HEK293T (cell line): ENCODE data around the gene DSP.

Experiments
- CTCF ChIA-PET: fragments of 350-600 bp; formaldehyde crosslinking; extraction: SDS; loops from one replicate; lab custom pipeline; 2021; ENCODE audit warnings: antibody characterized with exemption, inconsistent platforms; lab: Yijun Ruan, JAX
- POLR2A ChIA-PET: fragments of 350-600 bp; formaldehyde crosslinking; extraction: SDS; loops from one replicate; lab custom pipeline; 2020; ENCODE audit warnings: antibody characterized with exemption, inconsistent platforms; lab: Yijun Ruan, JAX
- DNase-seq: peaks from one replicate; pipeline ENCODE4 v3.0.0; 2012; ENCODE audit warnings: mixed read lengths; ENCODE audit errors: extremely low spot score
- ARNT ChIP-seq: fragments of 450-650 bp; IDR thresholded peaks from 2 replicates; pipeline ENCODE4 v1.6.1; 2017; ENCODE audit warnings: mild to moderate bottlenecking
- BHLHE40 ChIP-seq: fragments of 450-650 bp; IDR thresholded peaks from 2 replicates; pipeline ENCODE4 v1.6.1; 2016; ENCODE audit warnings: mild to moderate bottlenecking, moderate library complexity, borderline replicate concordance
- CTBP1 ChIP-seq: fragments of 450-650 bp; IDR thresholded peaks from 2 replicates; pipeline ENCODE4 v1.6.1; 2016; ENCODE audit warnings: borderline replicate concordance
- ELF4 ChIP-seq: fragments of 450-650 bp; IDR thresholded peaks from 2 replicates; pipeline ENCODE4 v1.6.1; 2017; ENCODE audit warnings: antibody characterized with exemption
- FOXA1 ChIP-seq: fragments of 450-650 bp; IDR thresholded peaks from 2 replicates; pipeline ENCODE4 v1.6.1; 2016; ENCODE audit warnings: mild to moderate bottlenecking
- FOXK2 ChIP-seq: fragments of 450-650 bp; IDR thresholded peaks from 2 replicates; pipeline ENCODE4 v1.6.1; 2016; ENCODE audit warnings: mild to moderate bottlenecking
- FOXM1 ChIP-seq: fragments of 450-650 bp; IDR thresholded peaks from 2 replicates; pipeline ENCODE4 v1.6.1; 2017; ENCODE audit warnings: mild to moderate bottlenecking, borderline replicate concordance
- HDGF ChIP-seq: fragments of 450-650 bp; IDR thresholded peaks from 2 replicates; pipeline ENCODE4 v1.6.1; 2017; ENCODE audit warnings: antibody characterized with exemption, borderline replicate concordance
- L3MBTL2 ChIP-seq: fragments of 450-650 bp; conservative IDR thresholded peaks from 2 replicates; pipeline ENCODE4 v1.6.1; 2016; ENCODE audit warnings: mild to moderate bottlenecking
- LEF1 ChIP-seq: fragments of 450-650 bp; IDR thresholded peaks from 2 replicates; pipeline ENCODE4 v1.6.1; 2017; ENCODE audit warnings: mild to moderate bottlenecking, borderline replicate concordance
- NFRKB ChIP-seq: fragments of 450-650 bp; IDR thresholded peaks from 2 replicates; pipeline ENCODE4 v1.6.1; 2016; ENCODE audit warnings: mild to moderate bottlenecking, moderate library complexity
- SP1 ChIP-seq: fragments of 450-650 bp; IDR thresholded peaks from 2 replicates; pipeline ENCODE4 v1.6.1; 2017
- SUZ12 ChIP-seq: fragments of 450-650 bp; IDR thresholded peaks from 2 replicates; pipeline ENCODE4 v1.6.1; 2016; ENCODE audit warnings: mild to moderate bottlenecking
- TARDBP ChIP-seq: fragments of 450-650 bp; IDR thresholded peaks from 2 replicates; pipeline ENCODE4 v1.6.1; 2016
- ZNF384 ChIP-seq: fragments of 450-650 bp; IDR thresholded peaks from 2 replicates; pipeline ENCODE4 v1.6.1; 2016
- TF ChIP-seq, protein P1 (sequence below): fragments of 450-650 bp; IDR thresholded peaks from 2 replicates; pipeline ENCODE4 v1.6.1; 2016

Gene DSP

DNA sequence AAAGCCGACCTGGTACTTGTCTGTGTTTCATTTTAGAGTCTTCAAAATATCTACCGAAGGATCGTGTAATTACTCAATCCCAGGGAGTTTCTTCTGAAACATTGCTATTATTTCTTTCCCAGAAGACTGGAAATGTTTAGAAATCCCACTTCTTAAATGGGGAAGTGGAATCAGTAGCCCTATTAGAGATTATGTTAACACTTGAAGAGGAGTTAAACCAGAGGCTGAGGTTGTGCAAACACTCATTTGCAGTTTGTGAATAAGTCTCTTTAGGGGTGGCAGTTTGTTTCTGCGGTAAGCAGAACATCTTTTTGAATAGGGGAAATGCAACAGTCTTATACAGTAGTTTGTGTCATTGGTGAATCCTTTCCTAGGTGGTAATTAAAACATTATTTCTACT, 21.3 kb downstream of the DSP start:
- ChIA-PET POLR2A (no interaction called here), CTCF (no interaction called here)
- DNase-seq, result no peak
- TF ChIP-seq NFRKB (no peak), FOXK2 (no peak)

DNA sequence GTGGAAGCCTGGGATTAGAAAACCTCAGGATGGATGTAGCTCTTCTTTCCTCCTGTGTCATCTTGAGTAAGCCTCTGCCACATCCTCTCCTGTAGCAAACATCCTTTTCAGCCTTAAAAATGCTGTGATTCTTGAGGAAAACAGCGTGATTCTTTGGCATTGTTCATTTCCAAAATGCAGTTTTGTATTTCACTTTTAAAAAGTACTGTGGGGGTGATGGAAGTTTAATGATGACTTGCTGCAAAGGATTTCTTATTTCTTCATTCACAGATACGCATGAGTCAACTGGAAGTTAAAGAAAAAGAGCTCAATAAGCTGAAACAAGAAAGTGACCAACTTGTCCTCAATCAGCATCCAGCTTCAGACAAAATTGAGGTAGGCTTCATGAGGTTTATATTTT, 24.6 kb downstream of the DSP start:
- POLR2A ChIA-PET, result no interaction called here
- no peak for TF ChIP-seq NFRKB
- no peak for TF ChIP-seq L3MBTL2
- TF ChIP-seq ELF4, result no peak
- no peak for TF ChIP-seq ZNF384
- TF ChIP-seq FOXM1, result no peak
- TF ChIP-seq TARDBP, result no peak
- no peak for TF ChIP-seq CTBP1
- no peak for TF ChIP-seq FOXK2
- no peak for TF ChIP-seq LEF1
- no peak for TF ChIP-seq FOXA1
- TF ChIP-seq ARNT, result no peak
- no peak for TF ChIP-seq HDGF
- CTCF ChIA-PET, result interaction anchor here (0.5 kb wide), 1 partner anchor 19 kb away, joined by 4 read pairs; no protein-coding TSS in a partner anchor
- no peak for DNase-seq

DNA sequence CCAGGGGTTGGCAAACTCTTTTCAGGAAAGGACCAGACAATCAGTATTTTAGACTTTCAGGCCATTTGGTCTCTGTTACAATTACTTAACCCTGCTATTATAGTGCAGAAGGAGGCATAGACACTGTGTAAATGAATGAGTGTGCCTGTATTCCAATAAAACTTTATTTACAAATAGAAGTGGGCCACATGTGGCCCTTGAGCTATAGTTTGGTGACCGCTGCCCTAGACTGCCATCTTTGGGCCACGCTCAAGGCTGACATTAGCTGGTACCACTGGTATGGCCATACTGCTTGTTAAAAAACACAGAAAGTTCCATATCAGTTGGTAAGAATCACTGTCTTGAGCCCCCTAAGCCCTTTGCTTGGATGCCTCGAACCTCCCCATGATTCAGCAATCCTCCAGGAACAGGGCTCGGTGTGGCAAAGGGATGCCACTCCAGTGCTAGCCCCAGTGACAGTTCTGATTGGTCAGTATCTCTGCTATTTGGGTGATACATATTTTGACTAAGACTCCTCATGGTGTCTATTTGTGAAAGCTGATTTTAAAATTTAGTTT, 25.2 kb downstream of the DSP start:
- no peak for DNase-seq
- ChIA-PET CTCF (interaction anchor here (0.5 kb wide), 2 partner anchors 18 to 124 kb away, joined by 4 to 5 read pairs; no protein-coding TSS in a partner anchor), POLR2A (no interaction called here)
- no peak for TF ChIP-seq FOXK2
- no peak for TF ChIP-seq NFRKB
- TF ChIP-seq ZNF384, result no peak
- TF ChIP-seq FOXM1, result no peak
- TF ChIP-seq TARDBP, result no peak
- TF ChIP-seq ELF4, result no peak
- no peak for TF ChIP-seq BHLHE40
- TF ChIP-seq SP1, result no peak
- TF ChIP-seq SUZ12, result no peak
- TF ChIP-seq, protein P1, sequence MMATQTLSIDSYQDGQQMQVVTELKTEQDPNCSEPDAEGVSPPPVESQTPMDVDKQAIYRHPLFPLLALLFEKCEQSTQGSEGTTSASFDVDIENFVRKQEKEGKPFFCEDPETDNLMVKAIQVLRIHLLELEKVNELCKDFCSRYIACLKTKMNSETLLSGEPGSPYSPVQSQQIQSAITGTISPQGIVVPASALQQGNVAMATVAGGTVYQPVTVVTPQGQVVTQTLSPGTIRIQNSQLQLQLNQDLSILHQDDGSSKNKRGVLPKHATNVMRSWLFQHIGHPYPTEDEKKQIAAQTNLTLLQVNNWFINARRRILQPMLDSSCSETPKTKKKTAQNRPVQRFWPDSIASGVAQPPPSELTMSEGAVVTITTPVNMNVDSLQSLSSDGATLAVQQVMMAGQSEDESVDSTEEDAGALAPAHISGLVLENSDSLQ, result no peak
- TF ChIP-seq HDGF, result no peak
- TF ChIP-seq LEF1, result no peak
- no peak for TF ChIP-seq L3MBTL2
- no peak for TF ChIP-seq ARNT
- TF ChIP-seq CTBP1, result no peak
- no peak for TF ChIP-seq FOXA1

DNA sequence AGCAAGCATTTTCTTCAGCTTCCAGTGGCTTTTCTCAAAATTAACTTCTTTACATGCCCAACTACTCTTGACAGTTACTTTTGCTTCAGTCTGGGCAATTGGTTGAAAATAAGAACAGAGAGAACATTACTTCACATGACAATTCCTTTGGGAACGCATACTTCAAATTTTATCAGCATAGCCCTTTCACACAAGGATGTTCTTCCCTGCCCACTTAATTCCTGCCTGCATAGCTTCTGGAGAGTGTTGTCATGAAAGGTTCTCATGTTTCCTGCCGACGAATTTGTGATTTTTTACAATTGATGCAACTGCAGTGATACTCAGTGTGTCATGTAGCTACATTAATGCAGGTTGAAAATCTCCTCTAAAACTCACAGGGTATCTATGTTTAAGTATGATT, 26.6 kb downstream of the DSP start:
- DNase-seq, result no peak
- ChIA-PET POLR2A (interaction anchor here (0.8 to 1.1 kb wide), 2 partner anchors 14 to 22 kb away, joined by 3 to 4 read pairs; partner anchors contain the start of gene SNRNP48), CTCF (no interaction called here)
- no peak for TF ChIP-seq HDGF
- TF ChIP-seq NFRKB, result no peak
- TF ChIP-seq L3MBTL2, result no peak
- TF ChIP-seq ZNF384, result no peak
- TF ChIP-seq ARNT, result no peak
- TF ChIP-seq LEF1, result no peak
- no peak for TF ChIP-seq ELF4
- no peak for TF ChIP-seq FOXK2
- TF ChIP-seq SP1, result no peak
- TF ChIP-seq BHLHE40, result no peak
- no peak for TF ChIP-seq SUZ12
- no peak for TF ChIP-seq CTBP1
- TF ChIP-seq, protein P1, result no peak
- TF ChIP-seq FOXM1, result no peak
- TF ChIP-seq TARDBP, result no peak
- no peak for TF ChIP-seq FOXA1

DNA sequence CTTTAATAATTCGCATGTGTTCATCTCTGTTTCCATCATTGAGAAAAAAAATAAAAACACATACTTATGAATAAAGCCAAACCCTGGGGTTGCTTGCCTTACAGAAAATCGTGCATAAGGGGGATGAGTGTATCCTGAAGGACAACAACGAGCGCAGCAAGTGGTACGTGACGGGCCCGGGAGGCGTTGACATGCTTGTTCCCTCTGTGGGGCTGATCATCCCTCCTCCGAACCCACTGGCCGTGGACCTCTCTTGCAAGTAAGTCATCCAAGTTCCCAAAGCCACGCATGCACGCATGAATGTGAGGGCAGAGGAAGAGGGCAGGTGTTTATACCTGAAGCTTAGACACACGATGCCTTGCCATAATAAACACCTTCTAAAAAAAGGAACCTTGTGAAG, 27.6 kb downstream of the DSP start:
- ChIA-PET CTCF (interaction anchor here (0.7 kb wide), 1 partner anchor 185 kb away, joined by 3 read pairs; no protein-coding TSS in a partner anchor), POLR2A (interaction anchor here (1.1 kb wide), 1 partner anchor 15 kb away, joined by 3 read pairs; no protein-coding TSS in a partner anchor)
- no peak for TF ChIP-seq TARDBP
- no peak for TF ChIP-seq FOXK2
- no peak for TF ChIP-seq CTBP1
- TF ChIP-seq FOXA1, result no peak
- no peak for TF ChIP-seq LEF1
- no peak for TF ChIP-seq SUZ12
- TF ChIP-seq ARNT, result no peak
- no peak for TF ChIP-seq ZNF384
- TF ChIP-seq SP1, result no peak
- no peak for TF ChIP-seq HDGF
- no peak for TF ChIP-seq FOXM1
- no peak for TF ChIP-seq L3MBTL2
- no peak for TF ChIP-seq NFRKB
- TF ChIP-seq BHLHE40, result no peak
- no peak for TF ChIP-seq ELF4
- TF ChIP-seq, protein P1, result no peak
- no peak for DNase-seq

DNA sequence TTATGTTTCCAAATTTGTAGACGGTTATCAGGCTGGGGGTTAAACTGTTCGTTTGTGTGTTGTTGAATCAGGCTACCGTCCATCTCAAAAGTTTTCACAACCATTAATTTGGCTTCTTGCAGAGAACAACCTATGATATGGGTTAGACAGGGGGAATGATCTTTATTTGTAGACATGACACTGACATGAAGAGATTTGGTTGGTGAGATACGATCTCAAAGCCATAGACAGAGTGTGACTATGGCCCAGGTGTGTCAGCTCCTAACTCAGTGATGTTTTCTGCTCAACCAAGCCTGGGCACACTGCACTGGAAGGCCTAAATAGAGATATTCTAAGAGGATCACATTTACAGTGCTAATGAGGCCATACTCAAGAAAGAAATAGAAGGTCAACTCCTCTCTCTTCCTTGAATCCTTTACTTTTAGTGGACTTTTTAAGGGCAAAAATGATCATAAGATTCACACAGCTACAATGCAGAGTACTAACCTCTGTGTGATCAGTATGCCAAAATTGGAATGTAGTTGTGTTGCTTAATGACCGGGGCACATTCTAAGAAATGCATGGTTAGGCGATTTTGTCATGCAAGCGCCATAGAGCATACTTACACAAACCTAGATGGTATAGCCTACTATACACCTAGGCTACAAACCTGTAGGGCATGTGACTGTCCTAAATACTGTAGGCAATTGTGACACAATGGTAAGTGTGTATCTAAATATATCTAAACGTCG, 30.9 kb downstream of the DSP start:
- ChIA-PET POLR2A (no interaction called here), CTCF (no interaction called here)
- DNase-seq, result no peak
- no peak for TF ChIP-seq TARDBP
- no peak for TF ChIP-seq ELF4
- TF ChIP-seq HDGF, result no peak
- no peak for TF ChIP-seq L3MBTL2
- no peak for TF ChIP-seq ARNT
- TF ChIP-seq FOXK2, result no peak
- no peak for TF ChIP-seq ZNF384
- no peak for TF ChIP-seq SUZ12
- no peak for TF ChIP-seq FOXM1
- TF ChIP-seq FOXA1, result no peak
- no peak for TF ChIP-seq BHLHE40
- no peak for TF ChIP-seq NFRKB
- TF ChIP-seq SP1, result no peak
- TF ChIP-seq CTBP1, result no peak
- no peak for TF ChIP-seq LEF1
- TF ChIP-seq, protein P1, result no peak
